H1 (cell line): ENCODE measurements around the gene SNX13. TPM values are rescaled to one million over a fixed set of nuclear protein-coding genes. Genes with fewer than 3 reads are reported as not detected.

Source experiments
- CTCF ChIA-PET: fragments of 300-600 bp; sonication (Branson Sonifier 250); formaldehyde crosslinking; loops from one replicate; lab custom pipeline; 2021; ENCODE audit not compliant: partially characterized antibody; lab: Charles Lee
- POLR2A ChIA-PET: fragments of 300-600 bp; sonication (Branson Sonifier 250); formaldehyde crosslinking; loops from one replicate; lab custom pipeline; 2021; ENCODE audit warnings: inconsistent platforms; ENCODE audit not compliant: partially characterized antibody; lab: Charles Lee
- DNase-seq, 2 experiments: peaks; one replicate each; pipeline versions ENCODE4 v3.0.0 to v3.0.0-alpha.2; 2010 to 2022; ENCODE audit warnings: low spot score in 2 of 2, low read depth in 1 of 2, mixed read lengths in 1 of 2
- FAIRE-seq: peaks from 2 replicates; lab custom pipeline; 2011; peaks lifted over from hg19 to GRCh38; lab: Jason Lieb, UNC
- H2AFZ ChIP-seq: 2 replicates; pipeline ENCODE4 v1.8.1; 2012; ENCODE audit warnings: low read length, inconsistent platforms
- H2AK5ac ChIP-seq: 2 replicates; pipeline ENCODE4 v1.6.1; 2013; ENCODE audit warnings: low read depth, low read length
- H2BK120ac ChIP-seq: replicated peaks from 2 replicates; pipeline ENCODE3; 2013; ENCODE audit warnings: low read depth, low read length, inconsistent platforms
- H2BK12ac ChIP-seq: 2 replicates; pipeline ENCODE4 v1.6.1; 2013; ENCODE audit warnings: low read depth, low read length
- H2BK15ac ChIP-seq: 2 replicates; pipeline ENCODE4 v1.6.1; 2013; ENCODE audit warnings: low read length
- H2BK20ac ChIP-seq: 2 replicates; pipeline ENCODE4 v1.6.1; 2013; ENCODE audit warnings: low read length
- H2BK5ac ChIP-seq: 2 replicates; pipeline ENCODE4 v1.6.1; 2013; ENCODE audit warnings: low read depth, low read length
- H3K14ac ChIP-seq: 2 replicates; pipeline ENCODE4 v1.6.1; 2013; ENCODE audit warnings: inconsistent platforms; ENCODE audit not compliant: insufficient read length
- H3K18ac ChIP-seq: 2 replicates; pipeline ENCODE4 v1.6.1; 2013; ENCODE audit warnings: low read length; ENCODE audit errors: extremely low read depth
- H3K23ac ChIP-seq: 2 replicates; pipeline ENCODE4 v1.6.1; 2013; ENCODE audit warnings: inconsistent platforms; ENCODE audit not compliant: insufficient read length
- H3K23me2 ChIP-seq: 2 replicates; pipeline ENCODE4 v1.6.1; 2013; ENCODE audit warnings: low read depth, low read length
- H3K27ac ChIP-seq: 2 replicates; pipeline ENCODE4 v1.6.1; 2011; ENCODE audit warnings: low read depth, low read length, inconsistent platforms
- H3K27me3 ChIP-seq, 4 experiments: replicated peaks in 1 of 4; 1 replicate in 1 of 4; 2 replicates in 3 of 4; pipeline versions ENCODE4 v1.6.1 to v1.8.1; 2011 to 2013; ENCODE audit warnings: low read length in 3 of 4, mild to moderate bottlenecking in 3 of 4, inconsistent platforms in 2 of 4, mixed read lengths in 2 of 4, moderate library complexity in 1 of 4; ENCODE audit not compliant: control insufficient read depth in 3 of 4, insufficient read depth in 3 of 4; ENCODE audit errors: extremely low read depth in 1 of 4
- H3K36me3 ChIP-seq, 4 experiments: 2 replicates each; pipeline versions ENCODE4 v1.6.1 to v1.8.1; 2011 to 2013; ENCODE audit warnings: mild to moderate bottlenecking in 4 of 4, low read length in 3 of 4, moderate library complexity in 2 of 4, control low read depth in 1 of 4, inconsistent platforms in 1 of 4; ENCODE audit not compliant: insufficient read depth in 4 of 4, control insufficient read depth in 2 of 4
- H3K4ac ChIP-seq: replicated peaks from 2 replicates; pipeline ENCODE3; 2013; ENCODE audit warnings: low read length, low read depth, mixed read lengths, inconsistent platforms; ENCODE audit not compliant: insufficient read length
- H3K4me1 ChIP-seq, 4 experiments: replicated peaks in 1 of 4; 1 replicate in 1 of 4; 2 replicates in 3 of 4; pipeline versions ENCODE4 v1.6.1 to v1.8.1; 2011 to 2013; ENCODE audit warnings: low read length in 3 of 4, inconsistent platforms in 2 of 4, mixed read lengths in 1 of 4; ENCODE audit not compliant: insufficient read depth in 4 of 4, control insufficient read depth in 3 of 4
- H3K4me2 ChIP-seq, 2 experiments: 2 replicates each; pipeline versions ENCODE4 v1.6.1 to v1.8.1; 2011 to 2013; ENCODE audit warnings: low read depth in 2 of 2, low read length in 2 of 2, control low read depth in 1 of 2, inconsistent platforms in 1 of 2, mild to moderate bottlenecking in 1 of 2; ENCODE audit not compliant: insufficient read depth in 1 of 2
- H3K4me3 ChIP-seq, 4 experiments: fragments of 200-600, 300-600 bp in 1 of 4; sonication (generic), shearing (Covaris generic), sonication (Bioruptor Twin) in 1 of 4; 2 replicates each; pipeline versions ENCODE4 v1.5.1 to v1.8.1; 2011 to 2016; ENCODE audit warnings: low read length in 4 of 4, low read depth in 3 of 4, control low read depth in 2 of 4, inconsistent platforms in 2 of 4, mild to moderate bottlenecking in 2 of 4, mixed read lengths in 1 of 4, moderate library complexity in 1 of 4; ENCODE audit not compliant: insufficient read depth in 2 of 4; ENCODE audit errors: extremely low read depth in 1 of 4
- H3K56ac ChIP-seq: replicated peaks from 2 replicates; pipeline ENCODE3; 2013; ENCODE audit warnings: low read depth, mild to moderate bottlenecking, mixed read lengths, low read length, inconsistent platforms; ENCODE audit not compliant: insufficient read length
- H3K79me1 ChIP-seq: 2 replicates; pipeline ENCODE4 v1.6.1; 2013; ENCODE audit warnings: low read depth, low read length, control low read depth
- H3K79me2 ChIP-seq, 2 experiments: 2 replicates each; pipeline versions ENCODE4 v1.6.1 to v1.8.1; 2012 to 2013; ENCODE audit warnings: low read length in 2 of 2, mild to moderate bottlenecking in 2 of 2, inconsistent platforms in 1 of 2; ENCODE audit not compliant: insufficient read depth in 2 of 2, control insufficient read depth in 1 of 2
- H3K9ac ChIP-seq, 4 experiments: replicated peaks in 1 of 4; 1 replicate in 1 of 4; 2 replicates in 3 of 4; pipeline versions ENCODE4 v1.6.1 to v1.8.1; 2011 to 2013; ENCODE audit warnings: low read depth in 3 of 4, low read length in 3 of 4, control low read depth in 2 of 4, mild to moderate bottlenecking in 2 of 4, moderate library complexity in 2 of 4, inconsistent platforms in 1 of 4; ENCODE audit errors: extremely low read depth in 1 of 4
- H3K9me3 ChIP-seq, 2 experiments: 2 replicates each; pipeline versions ENCODE4 v1.6.1 to v1.8.1; 2012 to 2013; ENCODE audit warnings: mild to moderate bottlenecking in 2 of 2, moderate library complexity in 2 of 2, control low read depth in 1 of 2, inconsistent platforms in 1 of 2, low read depth in 1 of 2, low read length in 1 of 2, mixed read lengths in 1 of 2; ENCODE audit not compliant: insufficient read depth in 2 of 2
- H4K20me1 ChIP-seq, 2 experiments: replicated peaks in 1 of 2; 2 replicates each; pipeline versions ENCODE3 to v1.8.1; 2011 to 2013; ENCODE audit warnings: inconsistent platforms in 2 of 2, low read length in 2 of 2, mild to moderate bottlenecking in 1 of 2; ENCODE audit not compliant: insufficient read depth in 2 of 2, control insufficient read depth in 1 of 2
- H4K5ac ChIP-seq: 2 replicates; pipeline ENCODE4 v1.6.1; 2013; ENCODE audit warnings: low read length, low read depth, mixed read lengths, inconsistent platforms; ENCODE audit not compliant: insufficient read length
- H4K8ac ChIP-seq: 2 replicates; pipeline ENCODE4 v1.8.0; 2013; ENCODE audit warnings: mild to moderate bottlenecking, moderate library complexity, low read length, inconsistent platforms; ENCODE audit not compliant: insufficient read depth; ENCODE audit errors: extremely low read depth
- H4K91ac ChIP-seq: replicated peaks from 2 replicates; pipeline ENCODE3; 2013; ENCODE audit warnings: low read length, mixed read lengths, inconsistent platforms; ENCODE audit not compliant: insufficient read length
- ATF3 ChIP-seq: IDR thresholded peaks from 2 replicates; pipeline ENCODE4 v1.6.1; 2011; ENCODE audit warnings: low read depth, mild to moderate bottlenecking, low read length; ENCODE audit not compliant: insufficient read depth
- CBX5 ChIP-seq: fragments of 300-800, 300-1000 bp; sonication (generic); IDR thresholded peaks from 2 replicates; pipeline ENCODE4 v1.7.1; 2016; ENCODE audit warnings: antibody characterized with exemption, low read length, low read depth
- CBX8 ChIP-seq: fragments of 300-800, 300-1000 bp; sonication (generic); IDR thresholded peaks from 2 replicates; pipeline ENCODE4 v1.7.1; 2016; ENCODE audit warnings: low read depth, low read length, borderline replicate concordance
- CHD2 ChIP-seq: IDR thresholded peaks from 2 replicates; pipeline ENCODE4 v1.6.1; 2012; ENCODE audit warnings: low read length, improper control_type of control experiment
- CTBP2 ChIP-seq: IDR thresholded peaks from 2 replicates; pipeline ENCODE4 v1.7.0; 2011; ENCODE audit warnings: borderline replicate concordance, mild to moderate bottlenecking, moderate library complexity, mixed read lengths, low read length; ENCODE audit not compliant: insufficient read depth, insufficient read length
- EGR1 ChIP-seq: IDR thresholded peaks from 2 replicates; pipeline ENCODE4 v1.6.1; 2011; ENCODE audit warnings: low read depth, low read length, borderline replicate concordance
- JUN ChIP-seq: IDR thresholded peaks from 2 replicates; pipeline ENCODE4 v1.6.1; 2011; ENCODE audit warnings: low read depth, mild to moderate bottlenecking, improper control_type of control experiment, low read length
- KDM4A ChIP-seq: IDR thresholded peaks from one replicate; pipeline ENCODE4 v1.7.1; 2012; ENCODE audit warnings: low read depth, mild to moderate bottlenecking, moderate library complexity, low read length, inconsistent platforms; ENCODE audit not compliant: severe bottlenecking
- SIN3A ChIP-seq, 2 experiments: IDR thresholded peaks in 1 of 2; conservative IDR thresholded peaks in 1 of 2; 2 replicates each; pipeline ENCODE4 v1.6.1; 2011 to 2012; ENCODE audit warnings: low read length in 2 of 2, improper control_type of control experiment in 1 of 2, low read depth in 1 of 2, mild to moderate bottlenecking in 1 of 2
- SP2 ChIP-seq: IDR thresholded peaks from 2 replicates; pipeline ENCODE4 v1.6.1; 2012; ENCODE audit warnings: mild to moderate bottlenecking, low read length, inconsistent platforms
- SUZ12 ChIP-seq: fragments of 200-600 bp; sonication (generic); IDR thresholded peaks from 2 replicates; pipeline ENCODE4 v1.6.1; 2012; ENCODE audit warnings: mild to moderate bottlenecking, inconsistent platforms, low read length, moderate library complexity, mixed read lengths
- USF2 ChIP-seq: IDR thresholded peaks from 2 replicates; pipeline ENCODE4 v1.6.1; 2011; ENCODE audit warnings: low read length, improper control_type of control experiment
- YY1 ChIP-seq: IDR thresholded peaks from 2 replicates; pipeline ENCODE4 v1.6.1; 2011; ENCODE audit warnings: low read depth, mild to moderate bottlenecking, low read length
- WGBS, 2 experiments: shearing (Covaris generic) in 1 of 2; methylation state at CpG; one replicate each; pipeline versions ENCODE4 v1.1.6 to v1.1.7; 2013 to 2015; ENCODE audit warnings: low lambda C conversion rate in 2 of 2, mixed read lengths in 2 of 2, inconsistent platforms in 1 of 2, low coverage in 1 of 2, missing lambda C conversion rate in 1 of 2; ENCODE audit not compliant: insufficient replicate concordance in 2 of 2, insufficient coverage in 1 of 2, insufficient read length in 1 of 2; ENCODE audit errors: extremely low coverage in 1 of 2, missing lambda C conversion rate in 1 of 2; 5-methylcytosine and 5-hydroxymethylcytosine counted together
- polyA plus RNA-seq, 7 experiments: library from polyadenylated mRNA; depleted of rRNA in 3 of 7; stranded (reverse) in 5 of 7; unstranded in 2 of 7; fragments of >200 nt in 5 of 7; fragments of 200-250 nt in 2 of 7; gene quantifications; 1 replicate in 5 of 7; 2 replicates in 1 of 7; 4 replicates in 1 of 7; pipeline versions ENCODE4 v1.2.1 to v1.2.3, GENCODE V29; 2011 to 2013; ENCODE audit warnings: missing spikeins in 2 of 7, mixed read lengths in 2 of 7
- total RNA-seq: library from RNA; stranded (reverse); fragmentation: NEBNext Ultra II Directional; extraction: Animal tissue kit (Norgen Biotek cat#: 25700); gene quantifications from 2 replicates; pipeline ENCODE4 v1.2.1, GENCODE V29; 2021

Gene SNX13
- total and polyA plus RNA-seq, 2 of the 8 experiments (the other 6 are each of a cell fraction or from before 2014, with no cell fraction given) = 5.5 to 27.4 TPM

- Histone ChIP-seq H2BK120ac (no peak overlapping the region), H3K27ac (no peak overlapping the region), H3K23me2 (no peaks in the 10 kb centered on the region), H3K23ac (no peak overlapping the region), H3K4me2 (no peak overlapping the region), H3K4ac (no peak overlapping the region), H2BK20ac (no peak overlapping the region), H3K14ac (no peak overlapping the region), H2BK5ac (no peak overlapping the region), H2AFZ (no peak overlapping the region), H4K20me1 (peaks cover 0 to 2% of the 10 kb centered on the region in 2 experiments), H3K4me1 (peaks cover 4 to 15% (median 10%) of the 10 kb centered on the region in 4 experiments; a peak in 4 of 7 replicates), H3K18ac (no peak overlapping the region), H3K4me3 (no peak overlapping the region), H3K27me3 (no peaks in the 10 kb centered on the region), H3K9me3 (no peaks in the 10 kb centered on the region), H4K5ac (no peak overlapping the region), H2BK12ac (no peak overlapping the region), H4K91ac (no peak overlapping the region), H3K56ac (no peak overlapping the region), H3K79me2 (peaks cover 0 to 100% of the 10 kb centered on the region in 2 experiments; a peak in 3 of 4 replicates), H3K79me1 (peaks cover 3% of the 10 kb centered on the region; the same call in 1 of the 2 replicates), H3K36me3 (no peaks in the 10 kb centered on the region), H2BK15ac (no peak overlapping the region), H4K8ac (no peak overlapping the region), H2AK5ac (no peak overlapping the region), H3K9ac (no peak overlapping the region)
- ChIA-PET CTCF (no interaction called here), POLR2A (no interaction called here)
- FAIRE-seq (no peak), DNase-seq (no peak)
- WGBS, 2 experiments = 96% methylated on average over 3 of the region's 3 CpGs; no CpG with 5 or more reads in 1 of the 2 experiments
- no peak for TF ChIP-seq CHD2
- no peak for TF ChIP-seq JUN
- no peak for TF ChIP-seq SUZ12
- no peak for TF ChIP-seq USF2
- no peak for TF ChIP-seq ATF3
- no peak for TF ChIP-seq EGR1
- TF ChIP-seq CBX5 = no peak
- TF ChIP-seq SP2 = no peak
- TF ChIP-seq CBX8 = no peak
- no peak for TF ChIP-seq YY1
- TF ChIP-seq KDM4A = no peak
- no peak for TF ChIP-seq CTBP2
- TF ChIP-seq SIN3A (conservative IDR thresholded peaks at IDR 0.05 in 1 of 2, IDR thresholded peaks at IDR 0.05 in 1 of 2; ENCODE audit: low read depth in 1 of 2, low read length in 2 of 2) = no peak
These were observed 22.5 kb downstream of the SNX13 start for GRCh38 chr7:17917842-17918241.
